ENCODE data around the gene DLEU7. TPM values are rescaled to one million over a fixed set of nuclear protein-coding genes. Genes with fewer than 3 reads are reported as not detected.

DLEU7 gene
- total and polyA plus RNA-seq, 10 of the 15 experiments (the other 5 are each of a cell fraction or from before 2014, with no cell fraction given) = not detected

GRCh38 chr13:50780201-50781015, 63.1 kb downstream of the DLEU7 start:
- no peak for TF ChIP-seq BACH1 (IDR thresholded peaks at IDR 0.05; ENCODE audit: borderline replicate concordance)
- TF ChIP-seq CHD1 (IDR thresholded peaks at IDR 0.05; ENCODE audit: low read depth, low read length) = no peak
- no peak for TF ChIP-seq TARDBP (IDR thresholded peaks at IDR 0.05; ENCODE audit: borderline replicate concordance)
- TF ChIP-seq CEBPB (IDR thresholded peaks at IDR 0.05; ENCODE audit: borderline replicate concordance in 1 of 2, low read depth in 2 of 2, low read length in 2 of 2) = no peak
- TF ChIP-seq MEF2B (IDR thresholded peaks at IDR 0.05; ENCODE audit: partially characterized antibody, poor library complexity, severe bottlenecking) = no peak
- TF ChIP-seq HDGF (IDR thresholded peaks at IDR 0.05) = no peak
- no peak for TF ChIP-seq TAF1 (IDR thresholded peaks at IDR 0.05; ENCODE audit: borderline replicate concordance, low read depth, low read length)
- TF ChIP-seq TCF12 (IDR thresholded peaks at IDR 0.05; ENCODE audit: low read depth, low read length) = no peak
- TF ChIP-seq STAT1 (conservative IDR thresholded peaks at IDR 0.05) = no peak
- no peak for TF ChIP-seq TCF3 (IDR thresholded peaks at IDR 0.05; ENCODE audit: borderline replicate concordance, insufficient read depth, low read depth, low read length)
- TF ChIP-seq DPF2 (IDR thresholded peaks at IDR 0.05) = no peak
- TF ChIP-seq EZH2 (IDR thresholded peaks at IDR 0.05; ENCODE audit: borderline replicate concordance, control insufficient read depth, low read depth, low read length) = no peak
- no peak for TF ChIP-seq ETV6 (conservative IDR thresholded peaks at IDR 0.05 in 1 of 2, IDR thresholded peaks at IDR 0.05 in 1 of 2; ENCODE audit: borderline replicate concordance in 1 of 2, low read depth in 1 of 2)
- no peak for TF ChIP-seq MTA2 (IDR thresholded peaks at IDR 0.05; ENCODE audit: low read depth)
- no peak for TF ChIP-seq YBX1 (IDR thresholded peaks at IDR 0.05)
- TF ChIP-seq MXI1 (IDR thresholded peaks at IDR 0.05; ENCODE audit: low read depth, low read length) = no peak
- TF ChIP-seq CREM (IDR thresholded peaks at IDR 0.05; ENCODE audit: low read depth) = no peak
- no peak for TF ChIP-seq ZNF274 (IDR thresholded peaks at IDR 0.05; ENCODE audit: insufficient read depth, insufficient read length)
- TF ChIP-seq SUZ12 (IDR thresholded peaks at IDR 0.05; ENCODE audit: unreplicated experiment) = no peak
- Histone ChIP-seq H3K9ac (ENCODE audit: control insufficient read depth, insufficient read depth, low read length) (no peak overlapping the region), H3K27me3 (replicated peaks in 1 of 2; ENCODE audit: control insufficient read depth in 2 of 2, insufficient read depth in 2 of 2, low read length in 1 of 2) (0 out of 4 replicates have a peak, but pooled peaks cover 0 to 2% of the 10 kb centered on the region in 2 experiments), H4K20me1 (ENCODE audit: control insufficient read depth, insufficient read depth) (no peaks in the 10 kb centered on the region), H3K9me3 (replicated peaks; ENCODE audit: control insufficient read depth, insufficient read depth, low read length) (no peaks in the 10 kb centered on the region; the same call in 2 of the 3 replicates), H3K36me3 (ENCODE audit: control insufficient read depth in 2 of 2, insufficient read depth in 2 of 2, low read length in 1 of 2) (no peaks in the 10 kb centered on the region), H3K79me2 (ENCODE audit: control insufficient read depth, insufficient read depth, low read length) (no peaks in the 10 kb centered on the region), H3K4me3 (no peak overlapping the region), H3K27ac (ENCODE audit: control insufficient read depth, insufficient read depth) (no peak overlapping the region), H3K4me1 (ENCODE audit: control insufficient read depth, insufficient read depth, low read length) (no peaks in the 10 kb centered on the region), H3K4me2 (ENCODE audit: control insufficient read depth, insufficient read depth) (no peak overlapping the region), H2AFZ (ENCODE audit: control insufficient read depth, low read depth, low read length) (no peak overlapping the region)
- RAD21 ChIA-PET (ENCODE audit: unreplicated experiment) = no interaction called here
- no TSS peak for BruUV-seq (replicated peaks)
- WGBS (ENCODE audit: insufficient coverage, insufficient replicate concordance, low lambda C conversion rate, missing lambda C conversion rate) = 31% methylated on average over 9 of the region's 9 CpGs
- in situ Hi-C loops (cut with MboI) = no loop called here
- no peak for FAIRE-seq
- CTCF ChIA-PET = interaction anchor here (3.4 kb wide), 1 partner anchor 804 kb away, joined by 11 read pairs; no protein-coding TSS in a partner anchor
- no peak for DNase-seq (ENCODE audit: low read depth, low spot score)
- SMC1A ChIA-PET (ENCODE audit: uncharacterized antibody, unreplicated experiment) = interaction anchor here (1.9 kb wide), 1 partner anchor 18 kb away, joined by 3 read pairs; no protein-coding TSS in a partner anchor
- intact Hi-C loops (cut with micrococcal nuclease; ENCODE audit: unreplicated experiment) = no loop called here
- POLR2A ChIA-PET = no interaction called here
- ATAC-seq = no peak

Measured in GM12878 (cell line).